ENCODE measurements around the gene LIM2. TPM values are rescaled to one million over a fixed set of nuclear protein-coding genes. Genes with fewer than 3 reads are reported as not detected.

LIM2 gene
- total RNA-seq, 1 donor from 2014 or later: 0.26 TPM

DNA sequence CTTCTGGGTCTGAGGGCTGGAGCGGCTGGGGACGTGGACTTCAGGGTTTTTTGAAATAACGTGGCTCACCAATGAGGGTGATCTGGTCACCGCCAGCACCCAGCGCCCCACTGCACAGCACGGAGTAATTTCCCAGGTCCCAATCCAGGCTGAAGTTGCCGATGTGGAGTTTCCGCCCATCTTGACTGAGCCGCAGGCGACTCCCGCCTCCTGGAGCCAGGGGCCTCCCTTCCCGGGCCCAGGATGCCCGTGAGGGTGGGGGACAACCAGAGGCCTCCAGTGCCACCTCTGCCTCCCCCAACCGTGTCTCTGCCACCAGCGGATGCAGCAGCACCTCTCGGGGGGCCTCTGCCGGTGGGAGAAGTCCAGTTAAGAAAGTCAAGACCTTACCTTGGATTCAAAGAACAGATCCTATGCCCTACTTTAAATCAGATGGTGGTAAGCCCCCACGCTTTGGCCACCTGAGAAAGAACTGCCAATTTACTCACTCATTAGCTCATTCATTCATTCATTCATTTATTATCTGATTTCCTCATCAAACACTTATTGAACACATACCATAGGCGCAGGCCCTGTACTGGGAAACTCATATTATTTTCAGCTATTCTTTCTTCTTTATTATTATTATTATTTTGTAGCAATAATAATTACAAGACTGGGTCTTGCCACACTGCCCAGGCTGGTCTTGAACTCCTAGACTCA, 49.8 kb downstream of the LIM2 start:
- Histone ChIP-seq H3K4me1 (peaks cover 4% of the 10 kb centered on the region), H3F3A (ENCODE audit: low read depth) (peaks cover 6% of the 10 kb centered on the region), H3K79me2 (ENCODE audit: low read depth) (no peaks in the 10 kb centered on the region), H3K4me3 (peak overlapping the region; percentile 85), H3K9ac (no peak overlapping the region), H3K27me3 (peaks cover 24% of the 10 kb centered on the region), H3K36me3 (no peaks in the 10 kb centered on the region), H3K9me3 (ENCODE audit: low read depth) (no peaks in the 10 kb centered on the region), H3K4me2 (peak overlapping the region; percentile 74), H4K20me1 (ENCODE audit: low read depth) (no peaks in the 10 kb centered on the region), H3K27ac (no peak overlapping the region), H2AFZ (replicated peaks) (no peak overlapping the region)
- H3K27me3 Mint-ChIP-seq (ENCODE audit: insufficient read depth, low read depth): peaks cover 3% of the 10 kb centered on the region
- TF ChIP-seq, protein P1, sequence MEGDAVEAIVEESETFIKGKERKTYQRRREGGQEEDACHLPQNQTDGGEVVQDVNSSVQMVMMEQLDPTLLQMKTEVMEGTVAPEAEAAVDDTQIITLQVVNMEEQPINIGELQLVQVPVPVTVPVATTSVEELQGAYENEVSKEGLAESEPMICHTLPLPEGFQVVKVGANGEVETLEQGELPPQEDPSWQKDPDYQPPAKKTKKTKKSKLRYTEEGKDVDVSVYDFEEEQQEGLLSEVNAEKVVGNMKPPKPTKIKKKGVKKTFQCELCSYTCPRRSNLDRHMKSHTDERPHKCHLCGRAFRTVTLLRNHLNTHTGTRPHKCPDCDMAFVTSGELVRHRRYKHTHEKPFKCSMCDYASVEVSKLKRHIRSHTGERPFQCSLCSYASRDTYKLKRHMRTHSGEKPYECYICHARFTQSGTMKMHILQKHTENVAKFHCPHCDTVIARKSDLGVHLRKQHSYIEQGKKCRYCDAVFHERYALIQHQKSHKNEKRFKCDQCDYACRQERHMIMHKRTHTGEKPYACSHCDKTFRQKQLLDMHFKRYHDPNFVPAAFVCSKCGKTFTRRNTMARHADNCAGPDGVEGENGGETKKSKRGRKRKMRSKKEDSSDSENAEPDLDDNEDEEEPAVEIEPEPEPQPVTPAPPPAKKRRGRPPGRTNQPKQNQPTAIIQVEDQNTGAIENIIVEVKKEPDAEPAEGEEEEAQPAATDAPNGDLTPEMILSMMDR (IDR thresholded peaks at IDR 0.05): no peak
- TF ChIP-seq EZH2phosphoT487 (IDR thresholded peaks at IDR 0.05) (no peak), EZH2 (IDR thresholded peaks at IDR 0.05) (no peak)
- peak overlapping the region; percentile 93 for H3K4me3 Mint-ChIP-seq
- no peak overlapping the region for H3K27ac Mint-ChIP-seq
- H3K36me3 Mint-ChIP-seq: no peaks in the 10 kb centered on the region
- no peaks in the 10 kb centered on the region for H3K9me3 Mint-ChIP-seq
- DNase-seq (ENCODE audit: low spot score): no peak
- H3K4me1 Mint-ChIP-seq: peaks cover 8% of the 10 kb centered on the region

DNA sequence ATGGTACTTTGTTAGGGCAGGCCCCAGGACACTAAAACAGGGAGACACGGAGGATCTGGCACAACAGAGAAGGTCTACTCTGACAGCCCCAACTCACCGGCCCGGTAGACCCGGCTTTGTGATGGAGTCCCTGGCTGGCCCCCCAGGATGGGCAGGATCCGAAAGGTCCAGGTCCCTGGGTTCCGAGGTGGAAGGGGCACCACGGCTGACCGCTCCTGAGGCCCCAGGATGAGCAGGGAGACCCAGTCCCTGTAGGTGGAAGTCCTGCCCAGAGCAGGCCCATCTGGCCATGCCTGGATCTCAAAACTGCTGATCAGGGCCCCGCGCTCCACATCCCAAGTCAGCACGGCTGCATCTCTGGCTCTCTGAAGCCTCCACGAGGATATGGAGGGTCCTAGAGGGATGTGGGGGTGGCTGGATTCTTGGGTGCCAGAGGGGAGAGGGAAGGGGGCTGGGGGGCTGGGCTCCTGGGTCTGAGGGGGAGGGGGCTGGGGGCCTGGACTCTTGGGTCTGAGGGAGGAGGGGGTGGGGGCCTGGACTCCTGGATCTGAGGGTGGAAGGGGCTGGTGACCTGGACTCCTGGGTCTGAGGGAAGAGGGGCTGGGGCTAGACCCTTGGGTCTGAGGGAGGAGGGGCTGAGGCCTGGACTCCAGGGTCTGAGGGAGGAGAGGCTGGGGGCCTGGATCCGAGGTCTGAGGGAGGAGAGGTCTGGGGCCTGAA, 50.5 kb downstream of the LIM2 start:
- TF ChIP-seq, protein P1 (IDR thresholded peaks at IDR 0.05): no peak
- TF ChIP-seq EZH2phosphoT487 (IDR thresholded peaks at IDR 0.05) (no peak), EZH2 (IDR thresholded peaks at IDR 0.05) (no peak)
- H3K27me3 ChIP-seq: peaks cover 23% of the 10 kb centered on the region
- H3K36me3 Mint-ChIP-seq: no peaks in the 10 kb centered on the region
- no peaks in the 10 kb centered on the region for H4K20me1 ChIP-seq (ENCODE audit: low read depth)
- no peak overlapping the region for H2AFZ ChIP-seq (replicated peaks)
- H3K4me2 ChIP-seq: no peak overlapping the region
- no peak overlapping the region for H3K27ac Mint-ChIP-seq
- peaks cover 8% of the 10 kb centered on the region for H3K4me1 Mint-ChIP-seq
- no peaks in the 10 kb centered on the region for H3K36me3 ChIP-seq
- no peaks in the 10 kb centered on the region for H3K27me3 Mint-ChIP-seq (ENCODE audit: insufficient read depth, low read depth)
- H3F3A ChIP-seq (ENCODE audit: low read depth): peaks cover 6% of the 10 kb centered on the region
- no peaks in the 10 kb centered on the region for H3K9me3 Mint-ChIP-seq
- H3K9ac ChIP-seq: no peak overlapping the region
- peak overlapping the region; percentile 67 for H3K4me3 Mint-ChIP-seq
- no peak overlapping the region for H3K27ac ChIP-seq
- no peaks in the 10 kb centered on the region for H3K9me3 ChIP-seq (ENCODE audit: low read depth)
- no peak overlapping the region for H3K4me3 ChIP-seq
- H3K79me2 ChIP-seq (ENCODE audit: low read depth): no peaks in the 10 kb centered on the region
- peaks cover 4% of the 10 kb centered on the region for H3K4me1 ChIP-seq
- no peak for DNase-seq (ENCODE audit: low spot score)

DNA sequence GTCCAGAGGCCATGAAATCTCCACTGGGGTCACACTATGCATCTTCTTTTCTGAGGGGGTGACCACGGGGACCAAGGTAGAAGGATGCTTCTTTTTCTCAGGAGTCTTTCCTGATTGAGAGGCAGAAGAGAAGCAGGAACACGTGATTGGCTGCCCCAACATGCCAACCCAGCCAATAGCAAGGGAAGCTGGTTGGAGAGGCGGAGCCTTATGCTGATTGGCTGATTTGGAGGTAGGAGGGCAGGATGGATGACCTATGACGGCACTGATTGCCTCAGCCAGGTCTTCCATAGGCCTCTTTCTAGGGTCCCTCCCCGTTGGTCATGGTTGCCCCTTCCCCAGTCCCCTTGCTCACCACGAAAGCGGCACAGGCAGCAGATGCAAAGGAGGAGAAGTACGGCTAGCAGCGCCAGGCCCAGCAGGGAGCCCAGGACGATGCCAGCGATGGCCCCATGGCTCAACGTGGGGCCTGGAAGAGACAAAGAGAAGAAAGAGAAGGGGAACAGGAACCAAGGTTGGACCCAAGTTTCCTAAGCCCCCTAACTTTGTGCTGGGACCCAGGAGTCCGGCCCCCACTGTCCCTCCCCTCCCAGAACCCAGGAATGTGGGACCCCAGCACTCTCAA, 53.8 kb downstream of the LIM2 start:
- Mint-ChIP-seq H3K4me3 (no peak overlapping the region), H3K27me3 (ENCODE audit: insufficient read depth, low read depth) (peaks cover 4% of the 10 kb centered on the region), H3K9me3 (no peaks in the 10 kb centered on the region), H3K27ac (no peak overlapping the region), H3K36me3 (peaks cover 17% of the 10 kb centered on the region), H3K4me1 (peaks cover 4% of the 10 kb centered on the region)
- Histone ChIP-seq H3F3A (ENCODE audit: low read depth) (no peaks in the 10 kb centered on the region), H3K4me3 (no peak overlapping the region), H3K79me2 (ENCODE audit: low read depth) (no peaks in the 10 kb centered on the region), H2AFZ (replicated peaks) (no peak overlapping the region), H3K36me3 (no peaks in the 10 kb centered on the region), H4K20me1 (ENCODE audit: low read depth) (no peaks in the 10 kb centered on the region), H3K9me3 (ENCODE audit: low read depth) (no peaks in the 10 kb centered on the region), H3K4me1 (no peaks in the 10 kb centered on the region), H3K27me3 (no peaks in the 10 kb centered on the region), H3K9ac (no peak overlapping the region), H3K4me2 (no peak overlapping the region), H3K27ac (no peak overlapping the region)
- DNase-seq (ENCODE audit: low spot score): no peak
- TF ChIP-seq EZH2 (IDR thresholded peaks at IDR 0.05) (no peak), EZH2phosphoT487 (IDR thresholded peaks at IDR 0.05) (no peak)
- TF ChIP-seq, protein P1 (IDR thresholded peaks at IDR 0.05): no peak
